Rectal smooth muscle tissue (tissue), 1 donor: Measurements from ENCODE around the gene C17orf75.
"Not testable (repeated sequence)": the region's sequence is repeated elsewhere in the genome, so short reads cannot be mapped to it uniquely, and the experiment has no call there.

Experiments used
- H3K27ac ChIP-seq: one replicate; pipeline ENCODE4 v1.7.0; 2013; ENCODE audit warnings: low read depth, low read length, inconsistent platforms
- H3K27me3 ChIP-seq: one replicate; pipeline ENCODE4 v1.7.0; 2013; ENCODE audit warnings: low read length; ENCODE audit not compliant: control insufficient read depth, insufficient read depth
- H3K36me3 ChIP-seq: one replicate; pipeline ENCODE4 v1.7.0; 2013; ENCODE audit warnings: low read length; ENCODE audit not compliant: control insufficient read depth, insufficient read depth
- H3K4me1 ChIP-seq: one replicate; pipeline ENCODE4 v1.7.0; 2013; ENCODE audit warnings: low read length; ENCODE audit not compliant: control insufficient read depth, insufficient read depth
- H3K4me3 ChIP-seq: one replicate; pipeline ENCODE4 v1.7.0; 2013; ENCODE audit warnings: low read length
- H3K9ac ChIP-seq: one replicate; pipeline ENCODE4 v1.7.0; 2013; ENCODE audit warnings: low read length

Gene C17orf75

GRCh38 chr17:32335687-32336086 is 6.3 kb downstream of the C17orf75 start:
- no peak overlapping the region for H3K27ac ChIP-seq
- no peak overlapping the region for H3K9ac ChIP-seq
- H3K27me3 ChIP-seq: no peaks in the 10 kb centered on the region
- peaks cover 5% of the 10 kb centered on the region for H3K36me3 ChIP-seq
- H3K4me3 ChIP-seq: no peak overlapping the region
- H3K4me1 ChIP-seq: no peaks in the 10 kb centered on the region

GRCh38 chr17:32335046-32335445 is 6.9 kb downstream of the C17orf75 start:
- no peak overlapping the region for H3K4me3 ChIP-seq
- no peaks in the 10 kb centered on the region for H3K27me3 ChIP-seq
- no peak overlapping the region for H3K27ac ChIP-seq
- peaks cover 5% of the 10 kb centered on the region for H3K36me3 ChIP-seq
- no peak overlapping the region for H3K9ac ChIP-seq
- H3K4me1 ChIP-seq: no peaks in the 10 kb centered on the region

GRCh38 chr17:32333187-32333586 is 8.8 kb downstream of the C17orf75 start:
- Histone ChIP-seq H3K9ac (no peak overlapping the region), H3K27me3 (no peaks in the 10 kb centered on the region), H3K4me1 (no peaks in the 10 kb centered on the region), H3K36me3 (peaks cover 5% of the 10 kb centered on the region), H3K4me3 (no peak overlapping the region), H3K27ac (no peak overlapping the region)

- H3K27ac ChIP-seq: no peak overlapping the region
- peaks cover 5% of the 10 kb centered on the region for H3K36me3 ChIP-seq
Measured at GRCh38 chr17:32331243-32332040, 10.5 kb downstream of the C17orf75 start.

GRCh38 chr17:32330147-32330546 is 11.8 kb downstream of the C17orf75 start:
- Histone ChIP-seq H3K27me3 (no peaks in the 10 kb centered on the region), H3K4me3 (no peak overlapping the region), H3K27ac (no peak overlapping the region)

More at GRCh38 chr17:32331243-32332040, 10.5 kb downstream of the C17orf75 start:
- Histone ChIP-seq H3K4me3 (no peak overlapping the region), H3K9ac (no peak overlapping the region), H3K4me1 (no peaks in the 10 kb centered on the region), H3K27me3 (no peaks in the 10 kb centered on the region)

GRCh38 chr17:32327911-32328310 is 14.1 kb downstream of the C17orf75 start:
- H3K9ac ChIP-seq: no peak overlapping the region
- H3K27me3 ChIP-seq: no peaks in the 10 kb centered on the region
- peaks cover 2% of the 10 kb centered on the region for H3K4me1 ChIP-seq
- no peak overlapping the region for H3K27ac ChIP-seq
- no peak overlapping the region for H3K4me3 ChIP-seq
- H3K36me3 ChIP-seq: no peaks in the 10 kb centered on the region

More at GRCh38 chr17:32330147-32330546, 11.8 kb downstream of the C17orf75 start:
- Histone ChIP-seq H3K36me3 (peaks cover 5% of the 10 kb centered on the region), H3K9ac (no peak overlapping the region), H3K4me1 (no peaks in the 10 kb centered on the region)

- Histone ChIP-seq H3K4me3 (no peak overlapping the region), H3K27ac (peak overlapping the region; percentile 23), H3K9ac (no peak overlapping the region), H3K27me3 (no peaks in the 10 kb centered on the region), H3K36me3 (no peaks in the 10 kb centered on the region), H3K4me1 (peaks cover 2% of the 10 kb centered on the region)
Measured at GRCh38 chr17:32323811-32324491, 18.0 kb downstream of the C17orf75 start.

GRCh38 chr17:32323046-32323445 is 18.9 kb downstream of the C17orf75 start:
- no peaks in the 10 kb centered on the region for H3K27me3 ChIP-seq
- H3K36me3 ChIP-seq: no peaks in the 10 kb centered on the region
- H3K4me1 ChIP-seq: peaks cover 2% of the 10 kb centered on the region
- H3K4me3 ChIP-seq: no peak overlapping the region
- H3K9ac ChIP-seq: no peak overlapping the region
- no peak overlapping the region for H3K27ac ChIP-seq

GRCh38 chr17:32320847-32321246 is 21.1 kb downstream of the C17orf75 start:
- Histone ChIP-seq H3K27me3 (no peaks in the 10 kb centered on the region), H3K36me3 (no peaks in the 10 kb centered on the region), H3K9ac (no peak overlapping the region), H3K27ac (no peak overlapping the region), H3K4me1 (peaks cover 2% of the 10 kb centered on the region), H3K4me3 (no peak overlapping the region)

- H3K27ac ChIP-seq, H3K36me3 ChIP-seq, H3K4me3 ChIP-seq, H3K27me3 ChIP-seq, H3K4me1 ChIP-seq, H3K9ac ChIP-seq: not testable (repeated sequence)
Measured at GRCh38 chr17:32320080-32320479, 21.9 kb downstream of the C17orf75 start.

- H3K27ac ChIP-seq: no peak overlapping the region
- H3K4me3 ChIP-seq: no peak overlapping the region
- H3K4me1 ChIP-seq: peaks cover 2% of the 10 kb centered on the region
- H3K27me3 ChIP-seq: no peaks in the 10 kb centered on the region
- H3K9ac ChIP-seq: no peak overlapping the region
- no peaks in the 10 kb centered on the region for H3K36me3 ChIP-seq
Measured at GRCh38 chr17:32319548-32319905, 22.4 kb downstream of the C17orf75 start.

- H3K4me3 ChIP-seq: no peak overlapping the region
- no peak overlapping the region for H3K9ac ChIP-seq
- no peaks in the 10 kb centered on the region for H3K27me3 ChIP-seq
- H3K27ac ChIP-seq: no peak overlapping the region
- H3K4me1 ChIP-seq: no peaks in the 10 kb centered on the region
- H3K36me3 ChIP-seq: no peaks in the 10 kb centered on the region
Measured at GRCh38 chr17:32318071-32318470, 23.9 kb downstream of the C17orf75 start.

- Histone ChIP-seq H3K4me1 (no peaks in the 10 kb centered on the region), H3K36me3 (no peaks in the 10 kb centered on the region), H3K4me3 (no peak overlapping the region), H3K9ac (no peak overlapping the region), H3K27ac (no peak overlapping the region), H3K27me3 (no peaks in the 10 kb centered on the region)
Measured at GRCh38 chr17:32317353-32317752, 24.6 kb downstream of the C17orf75 start.
